ENCODE results near the gene PAQR5.
"Not testable (repeated sequence)": the region's sequence is repeated elsewhere in the genome, so short reads cannot be mapped to it uniquely, and the experiment has no call there.

The PAQR5 gene

DNA sequence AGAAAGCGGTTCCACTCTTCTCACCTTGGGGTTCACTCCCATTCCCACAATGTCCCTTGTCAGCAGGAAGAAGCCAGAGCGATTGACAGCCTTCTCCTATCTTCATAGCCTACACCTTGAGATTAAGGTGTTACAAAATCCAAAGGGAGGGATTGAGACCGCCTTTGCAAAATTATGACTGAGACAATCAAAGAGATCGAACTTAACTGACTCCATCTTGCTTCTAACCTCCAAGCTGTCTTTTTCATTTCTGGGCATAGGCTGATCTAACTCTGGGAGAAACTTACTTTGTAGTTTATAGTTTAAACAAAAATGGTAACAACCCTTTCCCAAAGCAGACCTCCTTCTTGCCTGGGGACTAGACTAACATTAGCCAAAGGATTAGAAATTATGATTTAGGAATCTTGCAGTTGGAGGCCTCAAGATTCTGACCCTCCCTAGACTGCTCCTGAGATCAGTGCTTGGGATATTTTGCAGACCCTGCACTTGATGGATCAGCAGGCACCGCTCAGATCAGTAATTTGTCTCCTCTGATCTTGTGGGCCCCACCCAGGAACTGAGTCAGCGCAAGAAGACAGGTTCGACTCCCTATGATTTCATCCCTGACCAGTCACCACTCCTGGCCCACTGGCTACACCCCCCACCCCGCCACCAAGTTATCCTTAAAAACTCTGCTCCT is 40.0 kb downstream of the PAQR5 start:
- no peak overlapping the region for H3K4me3 ChIP-seq (replicated peaks; ENCODE audit: low read depth, low read length)
- TF ChIP-seq, protein P1, sequence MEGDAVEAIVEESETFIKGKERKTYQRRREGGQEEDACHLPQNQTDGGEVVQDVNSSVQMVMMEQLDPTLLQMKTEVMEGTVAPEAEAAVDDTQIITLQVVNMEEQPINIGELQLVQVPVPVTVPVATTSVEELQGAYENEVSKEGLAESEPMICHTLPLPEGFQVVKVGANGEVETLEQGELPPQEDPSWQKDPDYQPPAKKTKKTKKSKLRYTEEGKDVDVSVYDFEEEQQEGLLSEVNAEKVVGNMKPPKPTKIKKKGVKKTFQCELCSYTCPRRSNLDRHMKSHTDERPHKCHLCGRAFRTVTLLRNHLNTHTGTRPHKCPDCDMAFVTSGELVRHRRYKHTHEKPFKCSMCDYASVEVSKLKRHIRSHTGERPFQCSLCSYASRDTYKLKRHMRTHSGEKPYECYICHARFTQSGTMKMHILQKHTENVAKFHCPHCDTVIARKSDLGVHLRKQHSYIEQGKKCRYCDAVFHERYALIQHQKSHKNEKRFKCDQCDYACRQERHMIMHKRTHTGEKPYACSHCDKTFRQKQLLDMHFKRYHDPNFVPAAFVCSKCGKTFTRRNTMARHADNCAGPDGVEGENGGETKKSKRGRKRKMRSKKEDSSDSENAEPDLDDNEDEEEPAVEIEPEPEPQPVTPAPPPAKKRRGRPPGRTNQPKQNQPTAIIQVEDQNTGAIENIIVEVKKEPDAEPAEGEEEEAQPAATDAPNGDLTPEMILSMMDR (IDR thresholded peaks at IDR 0.05; ENCODE audit: low read depth, low read length, missing control alignments): no peak
- DNase-seq (ENCODE audit: extremely low read depth, low read depth): no peak

- H3K4me3 ChIP-seq (replicated peaks; ENCODE audit: low read depth, low read length); DNase-seq (ENCODE audit: extremely low read depth, low read depth): not testable (repeated sequence)
Observed at GRCh38 chr15:69339214-69339543, 40.5 kb downstream of the PAQR5 start.

DNA sequence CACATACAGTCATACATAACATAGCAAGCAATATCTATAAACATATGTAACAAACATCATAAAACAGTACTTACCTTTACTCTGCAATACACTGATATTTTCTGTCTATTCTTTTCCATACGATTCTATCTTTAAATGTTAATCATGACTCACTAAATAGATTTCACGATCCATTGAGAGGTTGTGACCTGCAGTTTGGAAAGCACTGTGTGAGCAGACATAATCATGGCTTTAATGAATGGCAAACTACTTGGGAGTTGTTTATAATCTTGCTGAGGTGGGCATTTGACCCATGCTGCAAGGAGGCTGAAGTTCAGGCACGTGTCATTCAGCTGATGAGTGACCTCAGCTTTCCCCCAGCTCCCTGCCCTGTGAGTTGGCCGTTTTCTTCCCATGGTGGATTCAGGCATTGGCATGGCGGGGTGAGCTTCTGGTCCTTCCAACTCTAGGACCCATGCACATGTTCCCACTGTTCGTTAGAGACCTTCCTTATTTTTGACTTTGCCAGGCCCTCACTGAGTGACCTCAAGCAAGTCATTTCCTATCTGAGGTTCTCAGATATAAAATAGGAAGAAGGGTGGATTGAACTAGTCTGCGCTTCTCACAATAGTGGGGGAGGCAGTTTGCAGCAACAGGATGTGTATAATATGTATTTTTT is 41.7 kb downstream of the PAQR5 start:
- no peak for DNase-seq (ENCODE audit: extremely low read depth, low read depth)
- TF ChIP-seq, protein P1 (IDR thresholded peaks at IDR 0.05; ENCODE audit: low read depth, low read length, missing control alignments): no peak
- no peak overlapping the region for H3K4me3 ChIP-seq (replicated peaks; ENCODE audit: low read depth, low read length)

- H3K4me3 ChIP-seq (replicated peaks; ENCODE audit: low read depth, low read length): no peak overlapping the region
- TF ChIP-seq, protein P1 (IDR thresholded peaks at IDR 0.05; ENCODE audit: low read depth, low read length, missing control alignments): no peak
- no peak for DNase-seq (ENCODE audit: extremely low read depth, low read depth)
Observed at GRCh38 chr15:69341356-69341755, 42.6 kb downstream of the PAQR5 start.

- no peak for DNase-seq (ENCODE audit: extremely low read depth, low read depth)
- TF ChIP-seq, protein P1 (IDR thresholded peaks at IDR 0.05; ENCODE audit: low read depth, low read length, missing control alignments): no peak
- H3K4me3 ChIP-seq (replicated peaks; ENCODE audit: low read depth, low read length): no peak overlapping the region
Observed at GRCh38 chr15:69342460-69343076, 43.9 kb downstream of the PAQR5 start.

- DNase-seq (ENCODE audit: extremely low read depth, low read depth): no peak
- TF ChIP-seq, protein P1 (IDR thresholded peaks at IDR 0.05; ENCODE audit: low read depth, low read length, missing control alignments): no peak
- H3K4me3 ChIP-seq (replicated peaks; ENCODE audit: low read depth, low read length): no peak overlapping the region
Observed at GRCh38 chr15:69343133-69343532, 44.4 kb downstream of the PAQR5 start.

DNA sequence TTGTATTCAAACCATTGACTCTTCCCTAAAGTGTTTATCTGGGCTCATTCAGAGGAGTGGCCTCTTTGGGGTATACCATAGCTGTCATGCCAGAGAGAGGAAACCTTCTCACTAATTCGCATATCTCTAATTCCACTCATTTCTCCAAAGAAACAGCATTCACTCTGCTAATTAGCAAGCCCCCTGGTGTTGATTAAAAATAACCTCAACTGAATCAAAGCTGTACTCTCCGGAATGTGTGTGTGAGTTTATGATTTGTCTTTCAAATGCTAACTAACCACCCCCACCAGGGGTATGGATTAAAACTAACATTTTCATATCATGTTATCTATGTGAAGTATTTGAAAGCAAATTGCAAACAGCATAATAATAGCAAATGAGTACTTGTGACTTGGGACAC is 45.5 kb downstream of the PAQR5 start:
- TF ChIP-seq, protein P1 (IDR thresholded peaks at IDR 0.05; ENCODE audit: low read depth, low read length, missing control alignments): no peak
- H3K4me3 ChIP-seq (replicated peaks; ENCODE audit: low read depth, low read length): no peak overlapping the region
- DNase-seq (ENCODE audit: extremely low read depth, low read depth): no peak

All from HFF-Myc (cell line).